ENCODE results near the gene LRRC1.

GRCh38 chr6:53828966-53829697, 34.3 kb downstream of the LRRC1 start:
- no peak for TF ChIP-seq ZFP3 (CRISPR knock-in tag; IDR thresholded peaks at IDR 0.05)
- TF ChIP-seq CREB5 (CRISPR knock-in tag; IDR thresholded peaks at IDR 0.05; ENCODE audit: low read depth): no peak
- no peak for TF ChIP-seq ZFP30 (CRISPR knock-in tag; IDR thresholded peaks at IDR 0.05)
- no peak for TF ChIP-seq ESRRG (CRISPR knock-in tag; IDR thresholded peaks at IDR 0.05)
- TF ChIP-seq BACH2 (CRISPR knock-in tag; IDR thresholded peaks at IDR 0.05; ENCODE audit: borderline replicate concordance): no peak
- no peak for TF ChIP-seq PATZ1 (CRISPR knock-in tag; IDR thresholded peaks at IDR 0.05; ENCODE audit: borderline replicate concordance)
- no peak for TF ChIP-seq SNAI2 (CRISPR knock-in tag; IDR thresholded peaks at IDR 0.05)
- TF ChIP-seq POU6F1 (CRISPR knock-in tag; IDR thresholded peaks at IDR 0.05; ENCODE audit: borderline replicate concordance, low read depth): no peak
- TF ChIP-seq CSRNP3 (CRISPR knock-in tag; IDR thresholded peaks at IDR 0.05): no peak
- no peak for TF ChIP-seq GLIS3 (CRISPR knock-in tag; IDR thresholded peaks at IDR 0.05)
- no peak for TF ChIP-seq ZNF565 (CRISPR knock-in tag; conservative IDR thresholded peaks at IDR 0.05; ENCODE audit: low read depth)
- TF ChIP-seq ARNTL (CRISPR knock-in tag; IDR thresholded peaks at IDR 0.05; ENCODE audit: borderline replicate concordance, low read depth): no peak
